Measurements from ENCODE around the gene DMRT1.

DMRT1 gene

DNA sequence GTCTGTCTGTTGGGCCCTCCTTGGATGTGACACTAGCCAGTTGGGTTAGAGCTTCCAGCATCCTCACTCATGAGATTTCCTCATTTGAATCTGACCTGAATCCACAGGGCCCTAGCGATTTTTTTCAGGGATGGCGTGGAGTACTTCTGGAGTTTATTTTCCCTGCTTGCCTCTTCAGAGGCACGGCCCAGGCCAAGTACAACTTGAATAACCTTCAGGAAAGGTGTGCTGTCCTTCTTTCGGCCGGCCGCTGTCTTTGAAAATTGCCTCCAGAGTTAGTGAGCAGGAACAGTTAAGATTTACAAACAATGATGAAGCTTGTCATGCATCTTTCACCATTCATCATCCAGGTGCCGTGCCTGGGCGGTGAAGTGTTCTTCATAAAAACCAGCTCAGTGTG lies 85.5 kb downstream of the DMRT1 start:
- FAIRE-seq: no peak

DNA sequence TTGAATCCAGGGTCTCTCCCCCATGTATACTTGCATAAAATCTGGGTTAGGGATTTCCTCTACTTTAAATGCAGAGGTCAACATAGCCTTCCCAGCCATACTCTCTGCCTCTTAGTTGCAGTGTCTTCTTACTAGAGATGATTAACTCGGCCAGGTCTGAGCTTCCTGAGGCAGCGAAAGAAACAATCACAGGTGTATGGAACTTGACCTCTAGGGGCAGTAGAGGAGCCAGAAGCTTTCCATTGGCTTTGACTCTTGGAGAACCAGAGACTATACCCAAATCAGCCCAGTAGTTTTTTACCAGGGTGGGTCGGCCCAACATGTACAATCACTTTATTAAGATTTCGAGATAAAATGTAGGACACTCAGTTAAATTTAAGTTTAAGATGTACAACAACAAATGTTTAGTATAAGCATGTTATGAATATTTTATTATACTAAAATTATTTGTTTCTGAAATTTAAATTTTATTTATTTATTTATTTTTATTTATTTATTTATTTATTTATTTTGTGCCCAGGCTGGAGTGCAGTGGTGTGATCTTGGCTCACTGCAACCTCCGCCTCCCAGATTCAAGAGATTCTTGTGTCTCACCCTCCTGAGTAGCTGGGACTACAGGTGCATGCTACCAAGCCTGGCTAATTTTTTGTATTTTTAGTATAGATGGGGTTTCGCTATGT lies 87.0 kb downstream of the DMRT1 start:
- no peak for FAIRE-seq

GRCh38 chr9:929719-930118 lies 88.2 kb downstream of the DMRT1 start:
- FAIRE-seq: no peak

- FAIRE-seq: no peak
Measured at GRCh38 chr9:933356-933755, 91.9 kb downstream of the DMRT1 start.

GRCh38 chr9:935348-935965 lies 94.0 kb downstream of the DMRT1 start:
- no peak for FAIRE-seq

- FAIRE-seq: no peak
Measured at GRCh38 chr9:942805-943580, 101.5 kb downstream of the DMRT1 start.

GRCh38 chr9:947985-948384 lies 106.5 kb downstream of the DMRT1 start:
- FAIRE-seq: no peak

DNA sequence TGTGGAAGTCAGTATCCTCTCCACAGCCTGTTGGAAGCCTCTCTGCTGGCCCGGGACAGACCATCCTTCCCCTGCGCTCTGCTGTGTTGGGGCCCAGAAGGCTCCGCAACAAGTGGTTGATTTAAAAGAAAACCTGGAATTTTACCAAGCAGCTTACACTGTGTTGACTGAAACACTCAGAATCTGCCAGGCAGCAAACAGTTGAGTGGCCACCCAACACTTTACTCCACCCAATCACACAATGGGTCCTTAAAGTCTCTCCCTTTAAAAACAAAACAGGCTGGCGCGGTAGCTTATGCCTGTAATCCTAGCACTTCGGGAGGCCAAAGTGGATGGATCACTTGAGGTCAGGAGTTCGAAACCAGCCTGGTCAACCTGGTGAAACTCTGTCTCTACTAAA lies 107.0 kb downstream of the DMRT1 start:
- no peak for FAIRE-seq

DNA sequence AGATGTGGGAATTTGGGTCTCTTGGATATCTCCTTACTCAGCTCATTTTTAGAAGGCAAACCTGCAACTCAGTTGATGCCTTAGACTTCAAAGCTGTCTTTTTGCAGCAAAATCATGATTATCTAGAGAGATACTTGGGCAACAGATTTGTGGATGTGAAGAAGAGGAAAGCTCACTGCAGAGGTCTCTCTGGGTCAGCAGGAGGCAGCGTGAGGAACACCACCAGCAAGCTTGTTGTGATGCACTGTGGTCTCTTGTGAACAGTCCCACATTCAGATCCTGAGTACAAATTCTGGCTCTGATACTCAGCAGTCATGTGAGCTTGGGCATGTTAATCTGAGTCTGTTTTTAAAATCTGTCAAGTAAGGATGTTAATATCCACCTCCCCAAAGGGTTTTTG lies 108.6 kb downstream of the DMRT1 start:
- no peak for FAIRE-seq

- FAIRE-seq: no peak
Measured at GRCh38 chr9:952546-952945, 111.0 kb downstream of the DMRT1 start.

DNA sequence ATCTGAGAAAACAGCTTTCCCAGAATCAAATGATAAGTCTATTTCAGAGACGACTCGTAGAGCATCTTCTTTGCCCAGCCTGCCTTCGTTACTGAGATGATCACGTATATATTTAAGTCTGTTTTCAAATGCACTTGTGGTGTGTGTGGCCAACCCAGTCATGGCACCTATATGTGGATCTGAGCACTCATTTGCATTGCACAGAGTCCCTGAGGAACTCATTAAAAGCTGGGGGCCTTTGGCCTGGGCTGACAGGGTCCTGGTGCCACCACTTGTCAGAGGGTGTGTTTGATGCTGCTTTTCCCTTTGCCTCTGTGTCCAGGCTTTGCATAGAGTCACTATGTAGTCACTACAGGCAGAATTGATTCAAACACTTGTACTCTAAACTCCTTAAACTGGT lies 117.6 kb downstream of the DMRT1 start:
- no peak for FAIRE-seq

GRCh38 chr9:959914-960313 lies 118.4 kb downstream of the DMRT1 start:
- no peak for FAIRE-seq

GRCh38 chr9:962023-962422 lies 120.5 kb downstream of the DMRT1 start:
- FAIRE-seq: no peak

GRCh38 chr9:965497-965896 lies 124.0 kb downstream of the DMRT1 start:
- no peak for FAIRE-seq

DNA sequence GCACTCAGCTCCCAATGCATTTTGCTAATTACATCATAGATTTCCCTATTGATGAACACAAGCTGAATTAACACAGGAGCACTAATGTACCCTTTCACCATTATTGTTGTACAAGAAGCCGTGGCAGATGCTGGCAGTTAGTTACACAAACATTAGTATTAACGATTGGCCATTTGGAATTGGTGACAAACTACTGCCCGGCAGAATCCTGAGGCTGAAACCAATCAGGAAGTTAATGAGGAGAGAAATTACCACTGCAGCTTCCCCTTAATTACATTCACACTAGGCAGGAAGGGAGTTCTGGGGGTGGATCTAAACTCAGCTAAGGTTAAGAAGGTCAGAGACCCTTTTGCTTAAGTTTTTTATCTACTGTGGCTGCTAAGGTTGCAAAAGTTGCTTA lies 125.4 kb downstream of the DMRT1 start:
- FAIRE-seq: no peak

GRCh38 chr9:967436-967835 lies 125.9 kb downstream of the DMRT1 start:
- no peak for FAIRE-seq

DNA sequence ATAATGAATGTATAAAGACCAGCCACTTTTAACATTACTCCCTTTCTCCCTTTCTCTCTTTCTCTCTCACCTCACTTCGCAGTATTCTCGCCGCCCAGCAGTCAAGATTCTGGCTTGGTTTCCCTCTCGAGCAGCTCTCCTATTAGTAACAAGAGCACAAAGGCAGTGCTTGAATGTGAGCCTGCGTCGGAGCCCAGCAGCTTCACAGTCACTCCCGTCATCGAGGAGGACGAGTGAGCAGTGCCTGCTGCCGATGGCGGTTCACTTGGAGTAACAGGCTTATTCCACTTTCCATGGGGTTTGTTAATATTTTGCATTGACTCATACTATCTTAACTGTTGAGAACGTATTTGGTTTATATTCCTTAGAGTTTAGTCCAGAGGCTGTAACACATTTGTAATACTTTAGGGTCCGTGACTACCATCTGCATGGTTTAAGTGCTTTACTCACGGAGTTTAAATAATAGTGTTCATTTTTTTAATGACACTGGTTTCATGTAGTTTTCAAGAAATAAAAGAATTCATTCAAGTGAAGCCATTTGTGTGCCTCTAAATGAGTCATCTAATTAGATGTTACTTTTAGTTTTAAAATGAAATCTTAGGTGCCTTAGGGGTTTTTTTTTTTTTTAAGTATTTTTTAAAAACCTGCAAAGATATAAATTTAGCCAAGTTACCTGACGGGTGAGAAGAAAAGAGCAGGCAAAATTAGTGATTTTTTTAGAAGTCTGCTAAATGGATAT lies 126.6 kb downstream of the DMRT1 start:
- no peak for FAIRE-seq

DNA sequence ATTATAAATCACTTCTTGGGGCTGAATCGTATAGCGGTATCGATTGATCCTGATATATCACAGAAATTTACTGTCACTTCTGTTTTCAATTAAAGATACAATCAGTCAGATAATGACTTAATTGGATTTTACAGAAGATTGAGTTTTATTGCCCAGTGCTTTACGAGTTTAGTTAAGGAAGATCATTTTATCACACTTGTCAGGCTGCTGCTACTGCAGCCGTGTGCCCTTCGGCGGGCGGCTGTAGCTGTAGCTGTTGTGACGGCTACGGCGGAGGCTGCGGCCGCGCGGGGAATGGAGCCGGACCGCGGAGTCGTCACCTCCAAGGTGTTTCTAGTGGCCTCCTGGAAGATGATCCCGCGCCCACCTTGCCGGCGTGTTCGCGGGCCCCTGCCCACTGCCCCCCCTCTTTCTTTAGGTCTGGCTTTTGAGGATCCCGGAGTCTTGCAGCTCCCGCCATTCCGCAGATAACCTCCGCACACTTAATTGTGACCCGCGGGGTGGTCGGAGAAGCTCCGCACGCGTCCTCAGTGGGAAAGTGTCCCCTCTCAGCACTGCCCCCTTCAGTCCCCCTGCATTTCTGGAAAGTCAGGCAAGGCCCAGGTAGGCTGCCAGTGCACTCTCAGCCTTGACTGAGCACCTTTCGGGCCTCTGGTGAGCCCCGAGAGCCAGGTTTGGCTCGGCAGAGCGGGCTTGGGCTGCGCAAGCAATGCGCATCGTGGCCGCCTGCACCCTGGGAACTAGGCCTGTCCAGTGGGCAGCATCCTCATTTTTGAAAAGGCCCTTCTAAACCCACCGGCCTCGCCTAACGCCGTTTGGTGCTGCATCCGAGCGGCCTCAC lies 128.0 kb downstream of the DMRT1 start:
- FAIRE-seq: no peak

- no peak for FAIRE-seq
Measured at GRCh38 chr9:970151-970996, 128.9 kb downstream of the DMRT1 start.

GRCh38 chr9:971901-972500 lies 130.5 kb downstream of the DMRT1 start:
- FAIRE-seq: no peak

Measured in TTC549 (cell line).